GM21619 (cell line): ENCODE data around the gene NEK2.
"Not testable (repeated sequence)": the region's sequence is repeated elsewhere in the genome, so short reads cannot be mapped to it uniquely, and the experiment has no call there.

Source experiments
- ATAC-seq: cut with Tn5 transposase; IDR thresholded peaks from one replicate; pipeline ENCODE4 v1.9.1; 2021; ENCODE audit not compliant: unreplicated experiment

Gene NEK2

GRCh38 chr1:211652371-211652770, 23.1 kb downstream of the NEK2 start:
- ATAC-seq = no peak

- ATAC-seq = no peak
Measured at GRCh38 chr1:211650904-211651303, 24.5 kb downstream of the NEK2 start.

GRCh38 chr1:211648980-211649934, 26.2 kb downstream of the NEK2 start:
- ATAC-seq = no peak

DNA sequence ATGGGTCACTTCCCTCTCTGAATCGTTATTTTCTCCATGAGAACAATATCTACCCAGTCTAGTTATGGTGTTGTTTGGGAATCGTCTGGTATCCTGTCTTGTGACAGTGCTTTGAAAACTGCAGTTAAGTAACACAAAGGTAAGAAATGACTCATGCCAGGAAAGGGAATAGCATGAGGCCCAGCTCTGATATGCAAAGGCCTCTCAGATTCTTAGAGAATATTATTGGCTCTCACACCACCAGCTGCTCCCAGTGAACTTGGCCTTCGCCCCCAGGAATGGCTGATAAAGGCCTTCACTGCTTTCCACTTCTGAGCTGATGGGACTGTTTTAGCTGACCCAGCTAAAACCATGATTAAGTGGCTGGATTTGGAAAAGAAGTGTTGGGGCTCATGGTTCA, 27.1 kb downstream of the NEK2 start:
- no peak for ATAC-seq

DNA sequence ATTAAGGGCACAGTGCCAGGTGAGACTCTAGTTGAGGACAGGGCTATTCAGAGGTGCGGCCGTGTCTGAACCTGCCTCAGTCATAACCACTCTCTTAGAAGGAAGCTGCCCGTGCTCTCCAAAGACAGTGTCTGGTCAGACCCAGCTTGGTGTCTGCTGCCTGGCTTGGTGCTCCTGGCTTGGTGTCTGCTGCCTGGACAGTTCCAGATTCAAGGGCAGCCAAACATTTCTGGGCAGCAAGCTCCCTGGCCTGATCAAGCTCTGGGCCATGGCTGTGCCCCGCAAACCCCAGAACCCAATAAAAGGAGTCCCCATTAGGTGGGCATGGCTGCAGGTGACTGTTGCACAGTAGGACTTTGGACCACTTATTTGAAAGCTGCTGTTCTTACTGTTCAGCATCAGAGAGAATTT, 27.7 kb downstream of the NEK2 start:
- ATAC-seq = no peak

GRCh38 chr1:211646566-211646965, 28.9 kb downstream of the NEK2 start:
- no peak for ATAC-seq

GRCh38 chr1:211645601-211646000, 29.8 kb downstream of the NEK2 start:
- ATAC-seq = not testable (repeated sequence)

DNA sequence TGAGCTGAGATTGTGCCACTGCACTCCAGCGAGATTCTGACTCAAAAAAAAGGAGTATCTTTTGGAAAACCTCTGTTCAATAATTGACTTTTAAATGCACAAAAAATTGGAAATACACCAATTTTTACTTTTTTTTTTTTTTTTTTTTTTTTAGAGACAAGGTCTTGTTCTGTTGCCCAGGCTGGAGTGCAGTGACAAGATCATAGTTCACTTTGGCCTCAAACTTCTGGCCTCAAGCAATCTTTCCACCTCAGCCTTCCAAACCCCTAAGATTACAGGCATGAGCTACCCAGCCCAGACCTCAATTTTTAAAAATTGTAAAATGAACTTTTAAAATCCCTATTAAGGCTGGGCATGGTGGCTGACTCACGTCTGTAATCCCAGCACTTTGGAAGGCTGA, 30.8 kb downstream of the NEK2 start:
- no peak for ATAC-seq

- ATAC-seq = no peak
Measured at GRCh38 chr1:211643324-211644212, 31.9 kb downstream of the NEK2 start.

DNA sequence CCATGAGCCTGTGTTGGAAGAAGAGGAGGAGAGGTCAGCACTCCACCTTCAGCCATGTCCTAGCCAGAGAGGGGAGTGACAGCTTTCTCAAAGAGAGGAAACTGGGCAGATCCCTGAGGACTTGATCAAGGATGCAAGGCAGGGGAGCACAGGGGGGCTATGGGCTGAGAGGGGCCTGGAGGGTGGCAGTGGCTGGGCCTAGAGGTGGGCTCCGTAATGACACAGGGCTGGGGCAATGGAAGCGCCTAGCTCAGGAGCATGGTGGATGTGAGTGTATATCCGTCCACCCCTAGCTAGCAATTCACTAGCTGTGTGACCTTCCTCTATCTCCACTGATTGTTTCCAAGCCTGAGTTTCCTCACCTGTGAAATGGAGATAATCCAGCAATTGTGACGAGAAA, 32.6 kb downstream of the NEK2 start:
- no peak for ATAC-seq

GRCh38 chr1:211641942-211642341, 33.5 kb downstream of the NEK2 start:
- no peak for ATAC-seq

DNA sequence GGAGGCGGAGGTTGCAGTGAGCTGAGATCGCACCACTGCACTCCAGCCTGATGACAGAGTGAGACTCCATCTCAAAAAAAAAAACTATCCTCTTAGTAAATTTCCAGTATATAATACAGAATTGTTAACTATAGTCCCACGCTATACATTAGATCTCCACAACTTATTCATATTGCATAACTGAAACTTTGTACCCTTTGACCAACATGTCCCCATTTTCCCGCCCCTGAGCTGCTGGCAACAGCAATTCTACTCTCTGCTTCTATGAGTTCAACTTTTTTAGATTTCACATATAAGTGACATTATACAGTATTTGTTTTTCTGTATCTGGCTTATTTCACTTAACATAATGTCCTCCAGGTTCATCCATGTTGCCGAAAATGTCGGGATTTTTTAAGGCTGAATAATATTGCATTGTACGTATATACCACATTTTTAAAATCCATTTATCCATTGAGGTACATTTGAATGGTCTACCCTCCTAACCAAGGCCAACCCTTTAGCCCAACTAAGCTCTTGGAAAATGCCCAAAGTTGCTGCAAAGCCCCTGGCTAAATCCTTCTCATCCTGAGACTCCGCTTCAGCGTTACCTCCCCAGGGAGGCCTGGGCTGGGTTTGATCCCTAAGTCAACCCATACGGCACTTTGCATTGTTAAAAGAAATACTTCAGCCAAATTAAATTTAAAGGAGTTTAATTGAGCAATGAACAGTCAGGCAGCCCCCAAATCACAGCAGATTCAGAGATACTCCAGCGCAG, 34.2 kb downstream of the NEK2 start:
- no peak for ATAC-seq

GRCh38 chr1:211640301-211640630, 35.2 kb downstream of the NEK2 start:
- no peak for ATAC-seq

GRCh38 chr1:211639475-211640300, 35.7 kb downstream of the NEK2 start:
- ATAC-seq = no peak

DNA sequence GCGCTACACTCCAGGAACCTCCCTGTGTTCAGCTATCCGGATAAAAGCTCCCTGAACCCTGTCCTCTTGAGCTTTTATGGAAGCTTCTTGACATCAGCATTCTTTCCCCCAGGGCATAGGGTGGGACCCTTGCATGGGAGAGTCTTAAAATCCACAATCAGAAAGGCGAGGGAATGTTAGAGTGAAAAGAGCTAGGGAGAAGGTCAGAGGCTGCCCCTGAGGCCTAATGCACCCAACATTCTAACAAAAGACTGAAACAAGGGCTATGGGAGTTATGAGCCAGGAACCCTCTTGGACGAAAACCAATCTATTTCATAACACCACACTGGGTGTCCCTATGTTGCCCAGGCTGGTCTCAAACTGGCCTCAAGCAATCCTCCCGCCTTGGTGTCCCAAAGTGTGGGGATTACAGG, 36.7 kb downstream of the NEK2 start:
- no peak for ATAC-seq

GRCh38 chr1:211638246-211638645, 37.2 kb downstream of the NEK2 start:
- no peak for ATAC-seq

GRCh38 chr1:211637066-211637465, 38.4 kb downstream of the NEK2 start:
- no peak for ATAC-seq

GRCh38 chr1:211636575-211637029, 38.8 kb downstream of the NEK2 start:
- not testable (repeated sequence) for ATAC-seq

DNA sequence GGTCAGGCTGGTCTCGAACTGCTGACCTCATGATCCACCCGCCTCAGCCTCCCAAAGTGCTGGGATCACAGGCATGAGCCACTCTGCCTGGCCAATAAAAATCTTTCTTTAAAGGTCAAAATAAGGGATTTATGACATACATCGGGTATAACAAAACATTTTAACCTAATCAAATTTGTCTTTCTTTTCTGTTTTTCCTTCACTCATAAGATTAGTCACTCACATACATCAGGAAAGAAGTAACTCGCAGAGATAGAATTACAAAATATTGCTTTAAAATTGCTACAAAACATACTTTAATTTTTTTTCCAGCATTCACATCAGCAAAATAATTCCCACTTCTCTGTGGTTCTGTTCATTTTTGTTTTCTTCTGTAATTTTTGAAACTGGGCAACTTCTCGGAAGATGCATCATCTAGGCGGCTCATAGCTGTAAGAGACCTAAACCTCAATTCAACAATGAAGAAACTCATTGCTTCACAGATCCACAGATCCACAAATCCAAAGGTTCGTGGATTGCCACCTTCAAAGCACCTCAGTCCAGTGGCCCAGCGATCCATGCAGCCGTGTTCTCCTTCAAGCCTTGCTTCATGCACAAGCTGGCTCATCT, 39.7 kb downstream of the NEK2 start:
- no peak for ATAC-seq

- ATAC-seq = no peak
Measured at GRCh38 chr1:211634931-211635330, 40.5 kb downstream of the NEK2 start.
